ENCODE results near the gene LGALS7B.
A peak's percentile ranks its signal among the peaks of the same experiment; 100 is the strongest.
"Not testable (repeated sequence)": the region's sequence is repeated elsewhere in the genome, so short reads cannot be mapped to it uniquely, and the experiment has no call there.

The LGALS7B gene

GRCh38 chr19:38825936-38826335 lies 36.9 kb downstream of the LGALS7B start:
- DNase-seq: not testable (repeated sequence)

- DNase-seq: no peak
These were observed 38.0 kb downstream of the LGALS7B start for GRCh38 chr19:38826856-38827551.

GRCh38 chr19:38829203-38829602 lies 40.2 kb downstream of the LGALS7B start:
- DNase-seq: not testable (repeated sequence)

GRCh38 chr19:38830039-38830733 lies 41.2 kb downstream of the LGALS7B start:
- DNase-seq: no peak

- DNase-seq: peak; percentile 13
These were observed 42.2 kb downstream of the LGALS7B start for GRCh38 chr19:38831142-38831605.

- no peak for DNase-seq
These were observed 44.1 kb downstream of the LGALS7B start for GRCh38 chr19:38833092-38833425.

DNA sequence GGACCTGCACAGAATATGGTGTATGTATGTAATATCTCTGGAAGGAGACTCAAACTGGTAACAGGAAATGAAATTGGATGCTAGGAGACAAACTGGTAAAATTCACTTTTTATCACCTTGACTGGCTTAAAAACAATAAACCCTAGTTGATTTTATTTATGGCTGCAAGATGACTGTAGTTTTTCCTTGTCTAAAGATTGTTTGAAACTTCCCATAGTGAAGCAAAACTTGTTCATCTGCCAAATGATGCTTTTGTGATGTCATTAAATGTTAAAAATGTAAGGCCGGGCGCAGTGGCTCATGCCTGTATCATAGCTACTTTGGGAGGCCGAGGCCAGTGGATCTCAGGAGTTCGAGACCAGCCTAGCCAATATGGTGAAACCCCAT lies 45.1 kb downstream of the LGALS7B start:
- DNase-seq: no peak

GRCh38 chr19:38834590-38834989 lies 45.6 kb downstream of the LGALS7B start:
- DNase-seq: no peak

GRCh38 chr19:38836159-38836982 lies 47.4 kb downstream of the LGALS7B start:
- DNase-seq: no peak

GRCh38 chr19:38836983-38837626 lies 48.1 kb downstream of the LGALS7B start:
- DNase-seq: no peak

- no peak for DNase-seq
These were observed 48.7 kb downstream of the LGALS7B start for GRCh38 chr19:38837656-38838121.

DNA sequence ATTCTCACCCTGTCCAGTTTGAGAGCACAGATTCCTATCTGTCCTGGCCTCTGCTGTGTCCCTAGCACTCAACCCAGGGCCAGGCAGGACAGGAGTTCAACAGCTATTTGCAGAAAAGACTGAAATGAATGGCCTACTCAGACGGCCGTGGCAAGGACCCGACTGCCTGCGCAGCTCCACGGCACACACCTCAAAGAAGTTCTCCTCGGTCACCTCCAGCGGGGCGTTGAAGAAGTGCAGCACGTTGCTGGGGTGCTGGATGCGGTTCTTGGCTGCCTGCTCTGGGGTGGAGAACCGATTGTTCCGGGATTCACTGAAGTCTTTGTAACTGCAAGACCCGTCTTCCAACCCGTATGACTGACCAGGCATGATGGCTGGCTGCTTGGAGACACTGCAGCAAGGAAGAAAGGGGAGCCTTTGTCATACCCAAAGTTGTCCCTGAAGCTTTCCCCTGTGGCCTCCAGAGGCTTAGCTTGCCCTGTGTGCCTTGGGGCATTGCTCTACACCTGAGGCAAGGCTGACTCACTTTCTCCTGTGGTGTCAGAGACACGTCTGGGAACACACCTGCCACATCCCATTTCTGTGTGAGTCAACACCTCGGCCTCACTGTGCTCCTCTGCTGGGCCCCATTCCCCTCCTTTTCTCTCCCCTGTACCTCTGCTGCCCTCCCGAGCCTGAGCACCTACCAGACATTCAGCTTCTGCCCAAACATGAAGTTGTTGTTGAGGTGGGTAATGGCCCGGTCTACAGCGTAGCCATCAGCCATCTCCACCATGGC lies 49.4 kb downstream of the LGALS7B start:
- no peak for DNase-seq

DNA sequence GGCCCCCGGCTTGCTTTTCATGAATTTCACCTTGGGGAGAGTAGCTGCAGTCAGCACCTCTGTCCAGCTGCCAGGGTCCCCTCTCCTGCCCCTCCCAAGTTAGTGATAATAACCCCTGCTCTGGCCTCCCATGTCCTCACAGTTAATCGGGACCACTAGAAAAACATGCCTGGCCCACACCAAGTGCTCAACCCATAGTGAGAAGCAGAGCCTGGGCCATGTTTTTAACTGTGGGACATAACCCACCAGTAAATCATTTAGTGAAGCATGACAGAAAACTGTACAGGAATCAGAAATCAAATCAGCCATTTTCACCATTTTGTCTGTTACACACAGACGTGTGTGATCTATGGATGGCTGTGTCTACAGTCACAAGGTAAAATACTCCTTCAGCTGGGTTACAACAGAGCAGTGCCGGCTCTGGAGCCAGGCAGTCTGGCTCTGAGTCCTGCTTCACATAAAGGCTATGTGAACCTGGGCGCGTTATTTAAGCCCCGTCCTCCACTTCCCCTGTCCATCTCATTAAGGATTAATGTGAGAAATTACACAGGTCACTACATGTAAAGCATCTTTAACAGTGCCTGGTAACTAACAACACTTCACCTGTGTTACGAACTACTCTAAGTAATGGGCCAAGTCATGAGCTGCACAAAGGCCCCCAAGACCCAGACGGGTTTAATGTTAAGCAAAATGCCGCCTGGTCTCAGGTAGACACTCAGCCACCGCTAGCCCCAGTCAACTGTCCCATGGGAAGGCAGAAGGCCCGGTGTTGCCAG lies 50.2 kb downstream of the LGALS7B start:
- DNase-seq: no peak

DNA sequence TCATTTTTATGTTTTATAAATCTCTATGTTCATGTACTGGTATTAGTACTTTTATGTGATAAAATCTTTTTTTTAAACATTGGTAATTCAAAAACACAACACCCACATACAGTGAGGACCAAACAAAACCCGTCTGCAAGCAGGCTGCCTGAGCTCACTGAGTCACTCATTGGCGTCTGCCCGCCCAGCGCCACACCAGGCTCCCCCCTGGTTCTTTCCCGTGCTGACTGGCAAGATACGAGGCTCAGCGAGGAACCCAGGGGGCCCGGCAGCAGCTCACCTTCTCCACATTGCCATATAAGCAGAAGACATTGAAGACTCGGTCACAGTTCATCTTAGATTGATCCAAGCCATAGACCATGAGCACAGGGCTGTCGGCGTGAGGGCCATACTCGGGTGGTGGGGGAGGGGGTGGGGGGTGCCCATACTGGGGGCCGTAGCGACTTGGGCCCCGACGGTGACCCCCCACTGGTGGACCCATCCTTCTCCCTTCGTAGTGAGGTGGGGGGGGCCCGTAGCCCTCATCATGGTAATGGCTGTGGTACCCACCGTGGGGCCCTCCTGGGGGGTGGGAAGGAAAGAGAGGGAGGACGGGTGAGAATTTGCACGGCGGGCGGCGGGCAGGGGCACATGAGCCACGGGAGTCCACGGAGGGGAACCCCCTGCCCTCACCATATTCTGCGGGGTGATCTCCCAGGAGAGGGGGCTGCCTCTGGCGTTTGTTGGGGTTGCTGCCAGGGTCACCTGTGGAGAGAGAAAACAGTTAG lies 51.0 kb downstream of the LGALS7B start:
- no peak for DNase-seq

DNA sequence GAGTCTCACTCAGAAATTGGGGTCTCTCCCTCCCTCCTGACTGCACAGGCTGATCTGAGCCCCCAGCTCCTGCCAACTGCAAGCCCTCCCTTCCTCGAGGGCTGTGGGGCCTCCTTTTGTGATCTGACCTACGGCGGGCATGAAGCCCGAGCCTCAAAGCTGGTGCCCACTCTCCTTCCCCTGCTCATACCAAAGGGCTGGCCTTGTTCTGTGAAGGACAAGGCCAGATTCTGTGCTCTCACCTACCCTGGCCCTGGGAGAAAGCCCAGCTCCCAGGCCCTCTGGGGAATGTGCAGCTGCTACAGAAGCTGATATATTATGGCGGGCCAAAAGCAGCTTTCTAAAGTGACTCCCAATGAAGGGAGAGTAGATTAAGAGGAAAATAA lies 51.6 kb downstream of the LGALS7B start:
- no peak for DNase-seq
